Vagina (tissue), 2 donors: ENCODE results near the gene MACROD2.

ENCODE experiments used
- CTCF ChIP-seq, 3 experiments: fragments of 450-650 bp in 2 of 3; fragments of 200-600 bp in 1 of 3; sonication (generic) in 1 of 3; IDR thresholded peaks; one replicate each; pipeline ENCODE4 v1.5.1; 2017 to 2019; ENCODE audit warnings: antibody characterized with exemption in 3 of 3, mild to moderate bottlenecking in 2 of 3, moderate library complexity in 2 of 3
- POLR2A ChIP-seq, 2 donors: fragments of 450-650 bp; IDR thresholded peaks; one replicate each; pipeline ENCODE4 v1.6.1; 2017; ENCODE audit warnings: antibody characterized with exemption in 2 of 2, mild to moderate bottlenecking in 2 of 2, moderate library complexity in 2 of 2
- POLR2AphosphoS5 ChIP-seq, 2 donors: sonication (generic); formaldehyde crosslinking; IDR thresholded peaks; one replicate each; pipeline ENCODE4 v1.9.0; 2017; ENCODE audit warnings: antibody characterized with exemption in 2 of 2, mild to moderate bottlenecking in 2 of 2, low read depth in 1 of 2; ENCODE audit not compliant: insufficient read depth in 1 of 2

GRCh38 chr20:15945289-15945688, 1950.0 kb downstream of the MACROD2 start:
- TF ChIP-seq CTCF (IDR thresholded peaks at IDR 0.05) (no peak), POLR2AphosphoS5 (IDR thresholded peaks at IDR 0.05; ENCODE audit: insufficient read depth in 1 of 2, low read depth in 1 of 2) (no peak), POLR2A (IDR thresholded peaks at IDR 0.05) (no peak)
